Measurements from ENCODE around the gene ZHX3. TPM values are rescaled to one million over a fixed set of nuclear protein-coding genes. Genes with fewer than 3 reads are reported as not detected.
A peak's percentile ranks its signal among the peaks of the same experiment; 100 is the strongest.

The ZHX3 gene
- total and polyA plus RNA-seq, 4 donors: 3.2 to 30.0 (median 8.0) TPM

- 61% methylated on average over 12 of the region's 12 CpGs for WGBS
- H3K4me3 ChIP-seq (ENCODE audit: low read depth in 1 of 3, low read length in 3 of 3): peak overlapping the region; percentile 45 to 90 (median 72)
- H3K36me3 ChIP-seq (ENCODE audit: control insufficient read depth in 4 of 4, insufficient read depth in 3 of 4, low read depth in 1 of 4, low read length in 3 of 4): no peaks in the 10 kb centered on the region
- H3K9ac ChIP-seq (ENCODE audit: low read depth in 1 of 2, low read length in 2 of 2): peak overlapping the region; percentile 2 to 85
- no peak for DNase-seq (ENCODE audit: low spot score)
- peak overlapping the region; percentile 80 to 92 for H3K27ac ChIP-seq (ENCODE audit: low read depth in 1 of 2, low read length in 2 of 2)
- TF ChIP-seq TAF1 (conservative IDR thresholded peaks at IDR 0.05) (no peak), REST (IDR thresholded peaks at IDR 0.05) (no peak)
- no peaks in the 10 kb centered on the region for H3K9me3 ChIP-seq (ENCODE audit: control insufficient read depth in 4 of 4, low read length in 3 of 4)
- H3K27me3 ChIP-seq (ENCODE audit: control insufficient read depth in 4 of 4, insufficient read depth in 4 of 4, low read length in 3 of 4): no peaks in the 10 kb centered on the region
- H3K4me1 ChIP-seq (ENCODE audit: control insufficient read depth in 4 of 4, insufficient read depth in 4 of 4, low read length in 3 of 4): peaks cover 0 to 27% (median 13%) of the 10 kb centered on the region in 4 donors
Measured at GRCh38 chr20:41138475-41139226, 178.9 kb downstream of the ZHX3 start.

DNA sequence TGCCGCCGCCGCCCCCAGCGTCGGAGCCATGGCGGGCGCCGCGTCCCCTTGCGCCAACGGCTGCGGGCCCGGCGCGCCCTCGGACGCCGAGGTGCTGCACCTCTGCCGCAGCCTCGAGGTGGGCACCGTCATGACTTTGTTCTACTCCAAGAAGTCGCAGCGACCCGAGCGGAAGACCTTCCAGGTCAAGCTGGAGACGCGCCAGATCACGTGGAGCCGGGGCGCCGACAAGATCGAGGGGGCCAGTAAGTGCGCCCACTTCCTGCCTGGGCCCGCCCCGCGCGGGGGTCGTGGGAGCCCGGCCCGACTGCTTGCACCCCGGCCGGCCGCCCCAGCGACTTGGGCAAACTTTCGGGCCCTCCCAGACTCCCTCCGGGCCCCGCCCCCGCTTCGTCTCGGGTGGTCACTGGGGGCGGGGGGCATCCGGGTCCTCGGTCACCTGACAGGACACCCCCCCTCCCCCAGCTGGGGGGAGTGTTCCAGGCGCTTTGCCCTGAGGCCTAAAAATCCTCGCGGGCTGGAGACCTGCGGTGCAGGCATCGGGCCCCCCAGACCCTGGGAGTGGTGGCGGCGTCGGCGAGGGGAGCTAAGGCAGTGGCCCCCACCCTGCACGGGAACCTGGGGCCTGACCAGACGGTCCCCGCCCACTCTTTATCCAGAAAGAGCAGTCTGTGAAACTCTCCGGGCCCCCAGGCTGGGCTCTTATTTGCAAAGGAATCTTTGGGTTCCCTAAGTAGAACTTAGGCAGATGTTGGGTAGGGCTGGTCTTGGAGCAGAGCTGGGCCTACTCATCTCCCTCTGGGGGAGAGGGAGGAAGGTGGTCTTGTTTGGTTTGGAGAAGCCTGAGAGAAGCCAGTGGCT lies 179.7 kb downstream of the ZHX3 start:
- Histone ChIP-seq H3K27me3 (ENCODE audit: control insufficient read depth in 4 of 4, insufficient read depth in 4 of 4, low read length in 3 of 4) (no peaks in the 10 kb centered on the region), H3K27ac (ENCODE audit: low read depth in 1 of 2, low read length in 2 of 2) (peak overlapping the region; percentile 80 to 92), H3K9ac (ENCODE audit: low read depth in 1 of 2, low read length in 2 of 2) (peak overlapping the region; percentile 2 to 85), H3K9me3 (ENCODE audit: control insufficient read depth in 4 of 4, low read length in 3 of 4) (no peaks in the 10 kb centered on the region), H3K4me1 (ENCODE audit: control insufficient read depth in 4 of 4, insufficient read depth in 4 of 4, low read length in 3 of 4) (peaks cover 0 to 27% (median 13%) of the 10 kb centered on the region in 4 donors), H3K4me3 (ENCODE audit: low read depth in 1 of 3, low read length in 3 of 3) (peak overlapping the region; percentile 45 to 90 (median 72)), H3K36me3 (ENCODE audit: control insufficient read depth in 4 of 4, insufficient read depth in 3 of 4, low read depth in 1 of 4, low read length in 3 of 4) (no peaks in the 10 kb centered on the region)
- 6% methylated on average over 66 of the region's 66 CpGs for WGBS
- TF ChIP-seq GABPA (IDR thresholded peaks at IDR 0.05 in 1 of 2, conservative IDR thresholded peaks at IDR 0.05 in 1 of 2) (no peak), RAD21 (IDR thresholded peaks at IDR 0.05) (no peak), RXRA (IDR thresholded peaks at IDR 0.05) (no peak), TAF1 (conservative IDR thresholded peaks at IDR 0.05) (no peak), SP1 (IDR thresholded peaks at IDR 0.05) (no peak), ZBTB33 (IDR thresholded peaks at IDR 0.05) (no peak)
- TF ChIP-seq, protein P1, sequence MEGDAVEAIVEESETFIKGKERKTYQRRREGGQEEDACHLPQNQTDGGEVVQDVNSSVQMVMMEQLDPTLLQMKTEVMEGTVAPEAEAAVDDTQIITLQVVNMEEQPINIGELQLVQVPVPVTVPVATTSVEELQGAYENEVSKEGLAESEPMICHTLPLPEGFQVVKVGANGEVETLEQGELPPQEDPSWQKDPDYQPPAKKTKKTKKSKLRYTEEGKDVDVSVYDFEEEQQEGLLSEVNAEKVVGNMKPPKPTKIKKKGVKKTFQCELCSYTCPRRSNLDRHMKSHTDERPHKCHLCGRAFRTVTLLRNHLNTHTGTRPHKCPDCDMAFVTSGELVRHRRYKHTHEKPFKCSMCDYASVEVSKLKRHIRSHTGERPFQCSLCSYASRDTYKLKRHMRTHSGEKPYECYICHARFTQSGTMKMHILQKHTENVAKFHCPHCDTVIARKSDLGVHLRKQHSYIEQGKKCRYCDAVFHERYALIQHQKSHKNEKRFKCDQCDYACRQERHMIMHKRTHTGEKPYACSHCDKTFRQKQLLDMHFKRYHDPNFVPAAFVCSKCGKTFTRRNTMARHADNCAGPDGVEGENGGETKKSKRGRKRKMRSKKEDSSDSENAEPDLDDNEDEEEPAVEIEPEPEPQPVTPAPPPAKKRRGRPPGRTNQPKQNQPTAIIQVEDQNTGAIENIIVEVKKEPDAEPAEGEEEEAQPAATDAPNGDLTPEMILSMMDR (IDR thresholded peaks at IDR 0.05; ENCODE audit: low read depth, low read length, missing input control): no peak
- TF ChIP-seq, protein P2, sequence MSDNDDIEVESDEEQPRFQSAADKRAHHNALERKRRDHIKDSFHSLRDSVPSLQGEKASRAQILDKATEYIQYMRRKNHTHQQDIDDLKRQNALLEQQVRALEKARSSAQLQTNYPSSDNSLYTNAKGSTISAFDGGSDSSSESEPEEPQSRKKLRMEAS (IDR thresholded peaks at IDR 0.05): no peak
- TF ChIP-seq, protein P3, sequence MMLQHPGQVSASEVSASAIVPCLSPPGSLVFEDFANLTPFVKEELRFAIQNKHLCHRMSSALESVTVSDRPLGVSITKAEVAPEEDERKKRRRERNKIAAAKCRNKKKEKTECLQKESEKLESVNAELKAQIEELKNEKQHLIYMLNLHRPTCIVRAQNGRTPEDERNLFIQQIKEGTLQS (IDR thresholded peaks at IDR 0.05): no peak
- peak; percentile 64 for DNase-seq (ENCODE audit: low spot score)

All from liver (tissue), 9 donors.